Astrocyte of the spinal cord (primary cell): ENCODE measurements around the gene CFI.

ENCODE experiments used
- DNase-seq: peaks from one replicate; pipeline ENCODE4 v3.0.0; 2011; ENCODE audit warnings: low read depth, low spot score
- H3K4me3 ChIP-seq: 2 replicates; pipeline ENCODE4 v1.5.1; 2011; ENCODE audit warnings: low read depth, mild to moderate bottlenecking, low read length, moderate library complexity
- in situ Hi-C: cut with HindIII; loops from 2 replicates; pipeline ENCODE4 v1.10.0; 2017; ENCODE audit warnings: low sequenced_read_pairs
- TF ChIP-seq, protein P1 (sequence below): IDR thresholded peaks from 2 replicates; pipeline ENCODE4 v1.5.1; 2012; ENCODE audit warnings: low read depth, mild to moderate bottlenecking, low read length, inconsistent platforms

The CFI gene

DNA sequence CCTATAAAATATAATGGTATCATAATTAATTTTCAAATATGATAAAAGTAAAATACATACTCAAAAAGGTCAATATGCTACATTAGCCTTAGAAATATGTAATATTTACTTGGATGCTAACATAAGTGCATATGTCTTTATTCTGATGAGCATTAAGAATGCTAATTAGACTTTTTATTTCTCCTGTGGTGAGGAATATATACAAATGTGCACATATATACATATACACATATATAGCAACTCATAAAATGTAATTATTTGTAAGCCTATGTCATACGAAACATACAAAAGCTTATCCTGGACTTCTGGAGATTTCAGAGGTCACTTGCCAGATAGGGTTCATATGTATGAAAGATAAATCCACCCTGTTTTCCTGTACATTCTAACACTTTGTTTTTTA lies 83.0 kb downstream of the CFI start:
- DNase-seq, result no peak
- no peak overlapping the region for H3K4me3 ChIP-seq
- in situ Hi-C loops, result no loop called here
- TF ChIP-seq, protein P1, sequence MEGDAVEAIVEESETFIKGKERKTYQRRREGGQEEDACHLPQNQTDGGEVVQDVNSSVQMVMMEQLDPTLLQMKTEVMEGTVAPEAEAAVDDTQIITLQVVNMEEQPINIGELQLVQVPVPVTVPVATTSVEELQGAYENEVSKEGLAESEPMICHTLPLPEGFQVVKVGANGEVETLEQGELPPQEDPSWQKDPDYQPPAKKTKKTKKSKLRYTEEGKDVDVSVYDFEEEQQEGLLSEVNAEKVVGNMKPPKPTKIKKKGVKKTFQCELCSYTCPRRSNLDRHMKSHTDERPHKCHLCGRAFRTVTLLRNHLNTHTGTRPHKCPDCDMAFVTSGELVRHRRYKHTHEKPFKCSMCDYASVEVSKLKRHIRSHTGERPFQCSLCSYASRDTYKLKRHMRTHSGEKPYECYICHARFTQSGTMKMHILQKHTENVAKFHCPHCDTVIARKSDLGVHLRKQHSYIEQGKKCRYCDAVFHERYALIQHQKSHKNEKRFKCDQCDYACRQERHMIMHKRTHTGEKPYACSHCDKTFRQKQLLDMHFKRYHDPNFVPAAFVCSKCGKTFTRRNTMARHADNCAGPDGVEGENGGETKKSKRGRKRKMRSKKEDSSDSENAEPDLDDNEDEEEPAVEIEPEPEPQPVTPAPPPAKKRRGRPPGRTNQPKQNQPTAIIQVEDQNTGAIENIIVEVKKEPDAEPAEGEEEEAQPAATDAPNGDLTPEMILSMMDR, result no peak

DNA sequence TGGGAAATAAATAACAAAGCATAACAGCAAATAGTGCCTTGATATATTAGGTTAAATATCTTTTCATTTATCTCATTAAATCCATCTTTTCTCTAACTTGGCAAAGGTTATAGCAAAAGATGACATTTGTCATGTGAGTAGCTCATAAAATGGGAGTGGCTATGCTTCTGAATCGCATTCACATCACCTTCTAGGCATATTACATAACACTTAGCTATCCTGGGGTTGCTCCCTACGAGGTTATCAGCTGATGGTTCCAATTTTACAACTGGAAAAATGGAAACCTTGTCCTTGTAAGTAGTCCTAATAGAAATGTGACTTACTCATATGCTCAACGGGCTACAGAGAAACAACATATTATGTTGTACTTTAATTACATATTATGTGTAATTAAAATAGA lies 88.3 kb downstream of the CFI start:
- no peak for DNase-seq
- TF ChIP-seq, protein P1, result no peak
- no peak overlapping the region for H3K4me3 ChIP-seq
- in situ Hi-C loops, result no loop called here

DNA sequence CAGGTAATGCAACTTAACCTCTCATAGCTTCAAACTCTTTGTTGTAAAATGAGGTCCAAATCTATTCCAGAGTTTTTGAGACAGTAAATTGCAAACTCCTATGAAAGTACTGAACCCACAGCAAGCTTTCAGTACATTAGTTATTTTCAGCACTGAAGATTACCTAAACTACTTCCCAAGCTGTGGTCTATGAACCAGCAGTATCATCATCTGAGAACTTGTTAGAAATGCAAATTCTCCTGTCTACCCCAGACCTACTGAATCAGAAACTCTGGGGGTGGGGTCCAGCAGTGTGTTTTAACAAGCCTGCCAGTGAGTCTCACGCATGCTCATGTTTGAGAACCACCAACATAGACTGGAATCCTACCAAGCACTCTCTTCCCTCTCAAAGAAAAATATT lies 92.8 kb downstream of the CFI start:
- no peak for DNase-seq
- in situ Hi-C loops, result no loop called here

DNA sequence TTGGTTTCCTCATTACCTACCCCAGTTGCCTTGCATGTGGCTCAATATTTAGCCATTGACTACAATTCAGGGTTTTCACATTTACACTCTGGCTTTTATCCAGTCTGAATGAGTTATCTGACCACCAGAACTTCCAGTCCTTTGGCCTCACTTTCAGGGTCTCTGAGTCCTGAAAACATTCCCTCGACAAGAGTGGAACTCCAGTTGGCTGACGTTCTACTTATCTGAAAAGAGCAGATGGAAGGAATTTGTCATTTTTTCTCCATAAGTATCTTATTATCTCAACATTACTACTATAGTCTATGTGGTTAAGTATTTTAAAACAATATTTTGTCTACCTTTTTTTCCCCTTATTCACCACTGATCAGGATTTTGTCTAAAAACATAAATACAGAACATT lies 93.4 kb downstream of the CFI start:
- H3K4me3 ChIP-seq, result no peak overlapping the region
- no peak for DNase-seq
- TF ChIP-seq, protein P1, result no peak
- in situ Hi-C loops, result no loop called here

More for the DNA sequence above, 92.8 kb downstream of the CFI start:
- H3K4me3 ChIP-seq, result no peak overlapping the region
- TF ChIP-seq, protein P1, result no peak

DNA sequence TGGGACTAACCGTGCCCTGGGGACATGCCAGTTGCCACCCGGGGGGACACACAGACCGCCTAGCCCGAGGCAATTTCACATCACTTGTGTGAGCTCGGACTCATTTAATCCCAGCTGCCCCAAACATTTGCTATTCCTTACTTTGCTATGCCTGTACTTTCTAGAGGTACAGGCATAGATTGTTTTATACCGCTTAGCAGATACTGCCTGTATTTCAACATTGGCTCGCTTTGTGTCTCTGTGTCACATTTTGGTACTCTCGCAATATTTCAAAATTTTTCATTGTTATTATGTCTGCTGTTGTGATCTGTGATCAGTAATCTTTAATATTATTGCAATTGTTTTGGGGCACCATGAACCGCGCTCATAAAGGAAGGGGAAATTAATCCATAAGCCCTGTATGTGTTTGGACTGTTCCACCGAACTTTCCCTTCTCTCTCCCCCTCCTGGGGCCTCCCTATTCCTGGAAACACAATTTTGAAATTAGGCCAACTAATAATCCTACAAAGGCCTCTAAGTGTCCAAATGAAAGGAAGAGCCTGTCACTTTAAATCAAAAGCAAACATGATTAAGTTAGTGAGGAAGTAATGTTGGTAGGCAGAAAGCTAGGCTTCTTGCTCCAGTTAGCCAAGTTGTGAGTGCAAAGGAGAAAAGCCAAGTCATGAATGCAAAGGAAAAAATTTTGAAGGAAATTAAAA lies 98.0 kb downstream of the CFI start:
- DNase-seq, result no peak

DNA sequence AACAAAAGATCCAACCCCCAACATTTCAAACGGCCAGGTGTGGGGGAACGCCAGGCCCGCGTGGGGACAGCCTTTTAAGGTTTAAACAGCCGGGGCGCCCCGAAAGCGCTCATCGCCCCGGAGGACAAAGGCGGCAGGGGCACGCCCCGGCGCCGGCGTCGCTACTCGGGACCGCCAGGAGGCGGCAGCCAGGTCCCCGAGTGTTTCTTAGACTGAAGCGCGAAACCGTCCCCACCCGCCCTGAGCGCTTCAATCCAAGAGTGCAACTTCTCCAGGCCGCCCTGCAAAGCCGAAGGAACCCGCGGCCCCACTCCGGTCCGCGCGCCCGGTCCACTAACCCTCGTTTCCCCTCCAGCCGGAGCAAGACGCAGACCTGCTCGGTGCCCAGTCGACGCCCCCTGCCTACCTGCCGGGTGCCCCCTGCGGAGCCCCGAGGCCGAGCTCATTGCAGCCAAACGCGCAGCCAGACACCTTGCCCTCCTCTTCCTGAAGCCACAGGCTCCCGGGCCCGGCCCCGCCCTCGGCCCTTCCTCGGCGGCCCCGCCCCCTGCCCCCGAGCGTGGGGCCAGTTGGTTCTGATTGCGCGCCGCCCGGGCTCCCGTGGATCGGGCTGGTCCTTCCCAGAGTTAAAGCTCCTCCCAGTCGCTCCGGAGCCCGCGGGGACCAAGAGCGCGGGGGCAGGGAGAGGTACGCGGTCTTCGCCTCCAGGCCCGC lies 98.7 kb downstream of the CFI start, which contains the start of gene CASP6:
TSS of gene CASP6 (minus strand) at position 496 of the 714 bp plus-strand sequence. CDS start at position 446, 50 bp downstream.
- in situ Hi-C loops, result no loop called here
- peak within 1 kb of the TSS; percentile 78 for H3K4me3 ChIP-seq
- DNase-seq, result peak; percentile 76
- TF ChIP-seq, protein P1, result peak; percentile 72

More for the DNA sequence above, 98.0 kb downstream of the CFI start:
- in situ Hi-C loops, result no loop called here
- H3K4me3 ChIP-seq, result peak overlapping the region; percentile 78
- TF ChIP-seq, protein P1, result no peak
